Loucy (cell line): Measurements from ENCODE around the gene KRT3.

Experiments
- H2AFZ ChIP-seq: fragments of 200-600 bp; sonication (generic); 2 replicates; pipeline ENCODE4 v1.6.0; 2016; ENCODE audit warnings: antibody characterized with exemption, mild to moderate bottlenecking, low read length, moderate library complexity
- H3F3A ChIP-seq: fragments of 200-600 bp; 2 replicates; pipeline ENCODE4 v1.6.0; 2016; ENCODE audit warnings: antibody characterized with exemption, low read depth, mild to moderate bottlenecking
- H3K27me3 ChIP-seq: fragments of 200-600 bp; sonication (generic); 2 replicates; pipeline ENCODE4 v1.6.1; 2014; ENCODE audit warnings: low read length, mild to moderate bottlenecking; ENCODE audit not compliant: insufficient read depth, poor library complexity, severe bottlenecking
- H3K36me3 ChIP-seq: fragments of 200-600 bp; sonication (generic); 2 replicates; pipeline ENCODE4 v1.6.1; 2016; ENCODE audit warnings: low read length; ENCODE audit not compliant: insufficient read depth
- H3K4me1 ChIP-seq: fragments of 200-600 bp; sonication (generic); 2 replicates; pipeline ENCODE4 v1.5.1; 2014; ENCODE audit warnings: low read length, mild to moderate bottlenecking; ENCODE audit not compliant: insufficient read depth, poor library complexity, severe bottlenecking
- H3K4me2 ChIP-seq: fragments of 200-600 bp; sonication (generic); 2 replicates; pipeline ENCODE4 v1.6.0; 2014; ENCODE audit warnings: antibody characterized with exemption, low read length, low read depth, mild to moderate bottlenecking; ENCODE audit not compliant: poor library complexity, severe bottlenecking
- H3K4me3 ChIP-seq: fragments of 200-600 bp; sonication (generic); 2 replicates; pipeline ENCODE4 v1.5.1; 2014; ENCODE audit warnings: low read length, mild to moderate bottlenecking, mixed read lengths; ENCODE audit not compliant: poor library complexity, severe bottlenecking
- H3K79me2 ChIP-seq: fragments of 200-600 bp; sonication (generic); 2 replicates; pipeline ENCODE4 v1.6.1; 2014; ENCODE audit warnings: low read length; ENCODE audit not compliant: insufficient read depth
- H3K9ac ChIP-seq: fragments of 200-600 bp; sonication (generic); 2 replicates; pipeline ENCODE4 v1.6.0; 2014; ENCODE audit warnings: mild to moderate bottlenecking, low read depth, low read length, moderate library complexity; ENCODE audit not compliant: poor library complexity, severe bottlenecking
- H3K9me2 ChIP-seq: fragments of 200-600 bp; sonication (generic); replicated peaks from 2 replicates; pipeline ENCODE4 v1.6.1; 2016; ENCODE audit warnings: low read depth, low read length, mixed read lengths
- H3K9me3 ChIP-seq: fragments of 200-600 bp; sonication (generic); 2 replicates; pipeline ENCODE4 v1.6.1; 2014; ENCODE audit warnings: mild to moderate bottlenecking, antibody characterized with exemption, low read length, low read depth; ENCODE audit not compliant: insufficient read depth
- H4K20me1 ChIP-seq: fragments of 200-600 bp; sonication (generic); 2 replicates; pipeline ENCODE4 v1.6.0; 2014; ENCODE audit warnings: antibody characterized with exemption, low read length, mild to moderate bottlenecking; ENCODE audit not compliant: insufficient read depth, poor library complexity, severe bottlenecking
- EZH2phosphoT487 ChIP-seq: fragments of 200-600 bp; IDR thresholded peaks from 2 replicates; pipeline ENCODE4 v1.6.1; 2018; ENCODE audit warnings: antibody characterized with exemption, mild to moderate bottlenecking, moderate library complexity, borderline replicate concordance
- TF ChIP-seq, protein P1 (sequence below): fragments of 200-600 bp; sonication (generic); conservative IDR thresholded peaks from 2 replicates; pipeline ENCODE4 v1.5.1; 2014; ENCODE audit warnings: mild to moderate bottlenecking, antibody characterized with exemption, low read length

KRT3 gene

DNA sequence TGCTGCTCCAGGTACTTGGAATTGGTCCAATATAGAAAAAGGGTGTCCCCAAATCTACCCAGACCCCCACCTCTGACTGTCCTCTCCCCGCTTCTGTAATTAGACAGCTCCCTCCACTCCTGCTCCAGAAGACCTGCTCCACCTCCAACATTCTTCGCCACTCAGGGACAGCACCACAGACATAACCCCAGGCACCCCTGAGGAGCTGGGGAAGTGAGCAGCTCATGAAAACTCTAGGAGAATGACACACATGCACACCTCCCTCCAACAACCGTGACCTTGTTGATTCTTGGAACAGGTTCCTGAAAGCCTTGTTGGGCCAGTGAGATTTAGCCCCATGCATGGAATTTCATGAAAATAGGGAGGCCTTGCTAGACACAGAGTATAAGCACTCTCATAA, 9.8 kb upstream of the KRT3 start:
- Histone ChIP-seq H3K9ac (no peak overlapping the region), H3F3A (no peaks in the 10 kb centered on the region), H2AFZ (no peak overlapping the region), H3K9me3 (no peaks in the 10 kb centered on the region), H3K79me2 (no peaks in the 10 kb centered on the region), H3K4me2 (no peak overlapping the region), H3K4me1 (no peaks in the 10 kb centered on the region), H3K4me3 (no peak overlapping the region), H3K36me3 (no peaks in the 10 kb centered on the region), H3K9me2 (no peaks in the 10 kb centered on the region), H3K27me3 (no peaks in the 10 kb centered on the region), H4K20me1 (no peaks in the 10 kb centered on the region)
- TF ChIP-seq, protein P1, sequence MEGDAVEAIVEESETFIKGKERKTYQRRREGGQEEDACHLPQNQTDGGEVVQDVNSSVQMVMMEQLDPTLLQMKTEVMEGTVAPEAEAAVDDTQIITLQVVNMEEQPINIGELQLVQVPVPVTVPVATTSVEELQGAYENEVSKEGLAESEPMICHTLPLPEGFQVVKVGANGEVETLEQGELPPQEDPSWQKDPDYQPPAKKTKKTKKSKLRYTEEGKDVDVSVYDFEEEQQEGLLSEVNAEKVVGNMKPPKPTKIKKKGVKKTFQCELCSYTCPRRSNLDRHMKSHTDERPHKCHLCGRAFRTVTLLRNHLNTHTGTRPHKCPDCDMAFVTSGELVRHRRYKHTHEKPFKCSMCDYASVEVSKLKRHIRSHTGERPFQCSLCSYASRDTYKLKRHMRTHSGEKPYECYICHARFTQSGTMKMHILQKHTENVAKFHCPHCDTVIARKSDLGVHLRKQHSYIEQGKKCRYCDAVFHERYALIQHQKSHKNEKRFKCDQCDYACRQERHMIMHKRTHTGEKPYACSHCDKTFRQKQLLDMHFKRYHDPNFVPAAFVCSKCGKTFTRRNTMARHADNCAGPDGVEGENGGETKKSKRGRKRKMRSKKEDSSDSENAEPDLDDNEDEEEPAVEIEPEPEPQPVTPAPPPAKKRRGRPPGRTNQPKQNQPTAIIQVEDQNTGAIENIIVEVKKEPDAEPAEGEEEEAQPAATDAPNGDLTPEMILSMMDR = no peak
- TF ChIP-seq EZH2phosphoT487 = no peak

DNA sequence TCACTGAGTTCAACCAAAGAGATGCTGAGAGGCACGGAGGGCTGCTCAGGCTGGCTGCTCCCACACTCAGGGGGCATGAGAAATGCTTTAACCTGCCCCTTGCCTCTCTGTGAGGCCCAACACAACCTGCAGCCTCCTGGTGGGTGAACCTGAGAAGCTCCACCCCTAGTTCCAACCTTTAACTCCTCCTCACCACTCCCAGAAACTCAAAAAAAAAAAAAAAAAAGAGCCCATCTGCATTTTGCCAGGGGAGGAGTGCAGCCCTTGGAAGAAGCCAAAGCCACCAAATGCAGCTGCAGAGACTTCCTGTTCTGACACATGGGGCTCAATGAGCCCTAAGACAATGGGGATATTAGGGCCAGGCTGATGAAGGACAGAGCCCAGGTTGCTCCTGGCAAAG, 9.1 kb upstream of the KRT3 start:
- no peaks in the 10 kb centered on the region for H3K9me2 ChIP-seq
- no peak overlapping the region for H2AFZ ChIP-seq
- H3K9ac ChIP-seq = no peak overlapping the region
- no peaks in the 10 kb centered on the region for H3K27me3 ChIP-seq
- H3K79me2 ChIP-seq = no peaks in the 10 kb centered on the region
- no peak overlapping the region for H3K4me2 ChIP-seq
- no peak for TF ChIP-seq EZH2phosphoT487
- TF ChIP-seq, protein P1 = no peak
- H3K4me3 ChIP-seq = no peak overlapping the region
- H3K36me3 ChIP-seq = no peaks in the 10 kb centered on the region
- H4K20me1 ChIP-seq = no peaks in the 10 kb centered on the region
- H3F3A ChIP-seq = no peaks in the 10 kb centered on the region
- H3K4me1 ChIP-seq = no peaks in the 10 kb centered on the region
- H3K9me3 ChIP-seq = no peaks in the 10 kb centered on the region

DNA sequence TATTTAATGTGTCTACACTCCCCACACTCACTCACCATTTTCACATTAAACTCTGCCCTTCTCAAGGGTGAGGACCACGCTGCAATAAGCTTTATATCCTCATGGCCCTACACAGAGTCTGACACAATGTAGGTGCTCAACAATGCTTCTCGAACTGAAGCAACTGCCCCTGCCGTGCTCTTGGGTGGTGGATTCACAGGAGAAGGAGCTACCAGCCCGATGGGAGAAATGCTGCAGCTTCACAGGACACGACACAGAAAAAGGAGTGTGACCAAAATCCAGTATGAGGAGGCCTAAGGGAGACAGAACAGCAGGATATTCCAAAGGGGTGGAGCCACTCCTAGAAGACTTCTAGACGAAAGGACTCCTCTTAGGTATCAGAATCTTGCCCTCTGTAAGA, 6.5 kb upstream of the KRT3 start:
- TF ChIP-seq, protein P1 = no peak
- TF ChIP-seq EZH2phosphoT487 = no peak

More for the DNA sequence above, 6.5 kb upstream of the KRT3 start:
- no peaks in the 10 kb centered on the region for H3K9me3 ChIP-seq
- H2AFZ ChIP-seq = no peak overlapping the region
- no peak overlapping the region for H3K4me2 ChIP-seq
- no peaks in the 10 kb centered on the region for H3K4me1 ChIP-seq
- no peaks in the 10 kb centered on the region for H3F3A ChIP-seq
- H3K36me3 ChIP-seq = no peaks in the 10 kb centered on the region
- H3K9me2 ChIP-seq = no peaks in the 10 kb centered on the region
- H4K20me1 ChIP-seq = no peaks in the 10 kb centered on the region
- no peaks in the 10 kb centered on the region for H3K27me3 ChIP-seq
- no peak overlapping the region for H3K4me3 ChIP-seq
- H3K79me2 ChIP-seq = no peaks in the 10 kb centered on the region
- no peak overlapping the region for H3K9ac ChIP-seq
